OCI-LY1 (cell line): ENCODE results near the gene SIGLEC5.

Source experiments
- H2AFZ ChIP-seq: fragments of 200-600 bp; sonication (generic), shearing (Covaris generic); 2 replicates; pipeline ENCODE4 v1.6.0; 2014; ENCODE audit warnings: antibody characterized with exemption, mild to moderate bottlenecking, low read length
- H3F3A ChIP-seq: fragments of 200-600 bp; sonication (generic), shearing (Covaris generic); 2 replicates; pipeline ENCODE4 v1.6.0; 2014; ENCODE audit warnings: mild to moderate bottlenecking, antibody characterized with exemption, low read length, moderate library complexity; ENCODE audit not compliant: insufficient read depth
- H3K27ac ChIP-seq: fragments of 200-600 bp; sonication (generic); 2 replicates; pipeline ENCODE4 v1.5.1; 2014; ENCODE audit warnings: low read length, mixed run types, mild to moderate bottlenecking, low read depth; ENCODE audit not compliant: poor library complexity, severe bottlenecking
- H3K27me3 ChIP-seq: fragments of 200-600 bp; sonication (generic); 2 replicates; pipeline ENCODE4 v1.6.0; 2014; ENCODE audit warnings: antibody characterized with exemption, mild to moderate bottlenecking, low read length, moderate library complexity; ENCODE audit not compliant: insufficient read depth
- H3K36me3 ChIP-seq: fragments of 200-600 bp; sonication (generic); 2 replicates; pipeline ENCODE4 v1.6.1; 2014; ENCODE audit warnings: mild to moderate bottlenecking, antibody characterized with exemption, low read length, moderate library complexity, mixed read lengths; ENCODE audit not compliant: insufficient read depth
- H3K4me1 ChIP-seq: fragments of 200-600 bp; sonication (generic); 2 replicates; pipeline ENCODE4 v1.5.1; 2014; ENCODE audit warnings: mild to moderate bottlenecking, low read length, moderate library complexity; ENCODE audit not compliant: insufficient read depth, severe bottlenecking
- H3K4me2 ChIP-seq: fragments of 200-600 bp; sonication (generic), shearing (Covaris generic); 2 replicates; pipeline ENCODE4 v1.6.1; 2014; ENCODE audit warnings: low read length
- H3K4me3 ChIP-seq: fragments of 200-600 bp; sonication (generic); 2 replicates; pipeline ENCODE4 v1.5.1; 2014; ENCODE audit warnings: low read length, low read depth, mild to moderate bottlenecking, mixed read lengths; ENCODE audit not compliant: poor library complexity, severe bottlenecking
- H3K79me2 ChIP-seq: fragments of 200-600 bp; shearing (Covaris generic); 2 replicates; pipeline ENCODE4 v1.6.1; 2016; ENCODE audit warnings: mixed run types, low read length, mixed read lengths; ENCODE audit not compliant: insufficient read depth
- H3K9ac ChIP-seq: fragments of 200-600 bp; sonication (generic), shearing (Covaris generic); 2 replicates; pipeline ENCODE4 v1.6.1; 2014; ENCODE audit warnings: mild to moderate bottlenecking, low read length, mixed read lengths
- H3K9me2 ChIP-seq: fragments of 200-600 bp; sonication (generic), shearing (Covaris generic); 2 replicates; pipeline ENCODE4 v1.6.1; 2014; ENCODE audit warnings: low read depth, mild to moderate bottlenecking, low read length, mixed read lengths
- H3K9me3 ChIP-seq: fragments of 200-600 bp; shearing (Covaris generic); 2 replicates; pipeline ENCODE4 v1.6.1; 2014; ENCODE audit warnings: low read length, mixed read lengths
- H4K20me1 ChIP-seq: fragments of 200-600 bp; sonication (generic), shearing (Covaris generic); 2 replicates; pipeline ENCODE4 v1.6.0; 2016; ENCODE audit warnings: mild to moderate bottlenecking, low read length; ENCODE audit not compliant: insufficient read depth
- EZH2 ChIP-seq: fragments of 200-600 bp; sonication (generic), shearing (Covaris generic); IDR thresholded peaks from 2 replicates; pipeline ENCODE4 v1.8.0; 2017; ENCODE audit warnings: borderline replicate concordance, mixed run types, mild to moderate bottlenecking, antibody characterized with exemption, low read length, moderate library complexity, mixed read lengths
- TF ChIP-seq, protein P1 (sequence below): fragments of 200-600 bp; sonication (generic), shearing (Covaris generic); IDR thresholded peaks from 2 replicates; pipeline ENCODE4 v1.5.1; 2017; ENCODE audit warnings: mild to moderate bottlenecking, antibody characterized with exemption, low read length, moderate library complexity, mixed read lengths

Gene SIGLEC5

GRCh38 chr19:51573331-51573730 is 56.9 kb downstream of the SIGLEC5 start:
- peaks cover 42% of the 10 kb centered on the region for H3K36me3 ChIP-seq
- H3F3A ChIP-seq, result no peaks in the 10 kb centered on the region
- H4K20me1 ChIP-seq, result no peaks in the 10 kb centered on the region
- no peaks in the 10 kb centered on the region for H3K9me3 ChIP-seq
- H3K79me2 ChIP-seq, result peaks cover 4% of the 10 kb centered on the region; the same call in 1 of the 2 replicates
- no peak overlapping the region for H3K4me3 ChIP-seq
- TF ChIP-seq, protein P1, sequence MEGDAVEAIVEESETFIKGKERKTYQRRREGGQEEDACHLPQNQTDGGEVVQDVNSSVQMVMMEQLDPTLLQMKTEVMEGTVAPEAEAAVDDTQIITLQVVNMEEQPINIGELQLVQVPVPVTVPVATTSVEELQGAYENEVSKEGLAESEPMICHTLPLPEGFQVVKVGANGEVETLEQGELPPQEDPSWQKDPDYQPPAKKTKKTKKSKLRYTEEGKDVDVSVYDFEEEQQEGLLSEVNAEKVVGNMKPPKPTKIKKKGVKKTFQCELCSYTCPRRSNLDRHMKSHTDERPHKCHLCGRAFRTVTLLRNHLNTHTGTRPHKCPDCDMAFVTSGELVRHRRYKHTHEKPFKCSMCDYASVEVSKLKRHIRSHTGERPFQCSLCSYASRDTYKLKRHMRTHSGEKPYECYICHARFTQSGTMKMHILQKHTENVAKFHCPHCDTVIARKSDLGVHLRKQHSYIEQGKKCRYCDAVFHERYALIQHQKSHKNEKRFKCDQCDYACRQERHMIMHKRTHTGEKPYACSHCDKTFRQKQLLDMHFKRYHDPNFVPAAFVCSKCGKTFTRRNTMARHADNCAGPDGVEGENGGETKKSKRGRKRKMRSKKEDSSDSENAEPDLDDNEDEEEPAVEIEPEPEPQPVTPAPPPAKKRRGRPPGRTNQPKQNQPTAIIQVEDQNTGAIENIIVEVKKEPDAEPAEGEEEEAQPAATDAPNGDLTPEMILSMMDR, result no peak
- no peak for TF ChIP-seq EZH2
- H3K27ac ChIP-seq, result no peak overlapping the region
- no peak overlapping the region for H3K4me2 ChIP-seq
- no peak overlapping the region for H3K9ac ChIP-seq
- H3K4me1 ChIP-seq, result peaks cover 20% of the 10 kb centered on the region
- no peaks in the 10 kb centered on the region for H3K27me3 ChIP-seq
- no peak overlapping the region for H2AFZ ChIP-seq
- H3K9me2 ChIP-seq, result no peaks in the 10 kb centered on the region

GRCh38 chr19:51572908-51573307 is 57.3 kb downstream of the SIGLEC5 start:
- TF ChIP-seq, protein P1, result no peak
- TF ChIP-seq EZH2, result no peak
- no peaks in the 10 kb centered on the region for H3K9me3 ChIP-seq
- no peak overlapping the region for H3K27ac ChIP-seq
- H3K9me2 ChIP-seq, result no peaks in the 10 kb centered on the region
- H3K4me3 ChIP-seq, result no peak overlapping the region
- H4K20me1 ChIP-seq, result no peaks in the 10 kb centered on the region
- H3K4me1 ChIP-seq, result peaks cover 20% of the 10 kb centered on the region
- no peak overlapping the region; the same call in 1 of the 2 replicates for H3K9ac ChIP-seq
- no peaks in the 10 kb centered on the region for H3K27me3 ChIP-seq
- peak overlapping the region; percentile 98; the same call in 1 of the 2 replicates for H3K4me2 ChIP-seq
- H3K79me2 ChIP-seq, result peaks cover 4% of the 10 kb centered on the region; the same call in 1 of the 2 replicates
- no peak overlapping the region for H2AFZ ChIP-seq
- H3K36me3 ChIP-seq, result peaks cover 39% of the 10 kb centered on the region
- H3F3A ChIP-seq, result no peaks in the 10 kb centered on the region

DNA sequence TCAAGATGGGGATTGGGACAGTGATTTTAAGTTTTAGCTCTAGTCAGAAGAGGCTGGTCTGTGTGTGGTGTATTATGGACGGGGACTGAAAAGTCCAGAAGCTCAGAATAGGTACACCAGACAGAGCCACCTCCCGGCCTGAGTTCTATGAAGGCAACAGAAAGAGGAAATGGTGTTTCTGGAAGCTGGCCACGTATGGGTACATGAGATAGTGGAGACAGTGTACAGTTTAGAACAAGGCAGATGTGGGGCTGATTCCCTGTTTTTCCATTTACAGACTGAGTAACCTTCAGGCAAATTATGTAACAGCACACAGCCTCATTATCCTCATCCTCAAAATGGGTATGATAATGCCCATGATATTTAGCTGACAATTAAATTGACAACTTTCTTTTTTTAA is 57.8 kb downstream of the SIGLEC5 start:
- no peak for TF ChIP-seq EZH2
- TF ChIP-seq, protein P1, result no peak
- Histone ChIP-seq H3K4me1 (peaks cover 20% of the 10 kb centered on the region), H3K27ac (peak overlapping the region; percentile 18), H3K9me2 (no peaks in the 10 kb centered on the region), H3K4me2 (peak overlapping the region; percentile 98), H4K20me1 (no peaks in the 10 kb centered on the region), H3K9me3 (no peaks in the 10 kb centered on the region), H3K36me3 (peaks cover 39% of the 10 kb centered on the region), H3K9ac (peak overlapping the region; percentile 67), H3K4me3 (peak overlapping the region; percentile 83), H3K27me3 (no peaks in the 10 kb centered on the region), H2AFZ (no peak overlapping the region), H3F3A (no peaks in the 10 kb centered on the region), H3K79me2 (peaks cover 4% of the 10 kb centered on the region; the same call in 1 of the 2 replicates)
